HG02943 (cell line): ENCODE results near the gene MPZ.

ENCODE experiments used
- ATAC-seq: cut with Tn5 transposase; IDR thresholded peaks from one replicate; pipeline ENCODE4 v1.9.1; 2021; ENCODE audit warnings: mild to moderate bottlenecking, low read depth, moderate library complexity; ENCODE audit not compliant: unreplicated experiment

The MPZ gene

DNA sequence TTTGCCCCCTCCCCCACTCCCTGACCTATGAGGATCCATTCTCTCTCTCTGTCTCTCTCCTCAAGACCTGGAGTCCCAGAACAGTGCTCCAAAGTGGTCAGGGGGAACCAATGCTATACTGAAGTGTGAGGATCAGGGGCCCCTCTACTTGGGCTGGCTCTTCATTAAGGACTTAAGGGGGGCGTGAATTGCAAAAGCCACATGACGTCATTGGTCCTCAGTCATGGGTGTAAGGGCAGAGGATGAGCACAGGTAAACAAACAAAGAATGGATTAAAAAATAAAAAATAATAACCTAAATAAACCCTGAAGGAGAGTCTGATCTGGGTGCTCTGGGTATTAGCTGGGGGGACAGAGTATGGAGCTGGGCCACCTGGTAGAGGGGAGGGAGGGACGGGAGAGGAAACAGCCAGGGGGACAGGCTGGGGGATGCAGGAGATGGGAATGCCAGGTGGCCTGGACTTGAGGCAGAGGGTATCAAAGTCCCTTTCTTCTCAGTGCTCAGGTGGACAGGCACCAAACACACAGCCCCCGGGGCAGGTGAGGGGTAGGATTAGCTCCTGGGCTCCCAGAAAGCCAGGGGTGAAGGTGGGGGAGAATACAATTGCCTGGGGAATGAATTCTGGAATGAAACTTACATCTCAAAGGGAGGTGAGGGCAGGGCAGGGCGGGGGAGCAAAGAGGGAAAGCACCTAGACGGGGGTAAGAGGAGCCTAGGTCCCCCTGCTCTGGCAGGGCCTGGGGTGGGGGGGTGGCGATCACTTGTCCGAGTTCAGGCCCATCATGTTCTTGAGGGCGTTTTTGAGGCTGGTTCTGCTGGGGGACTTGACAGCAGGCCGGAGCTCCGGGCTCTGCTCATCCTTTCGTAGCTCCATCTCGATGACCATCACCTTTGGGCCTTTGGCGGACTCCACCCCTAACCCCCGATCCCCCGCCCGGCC, 4.6 kb downstream of the MPZ start:
- ATAC-seq = no peak

GRCh38 chr1:161300478-161300877, 9.3 kb downstream of the MPZ start:
- ATAC-seq = no peak

- ATAC-seq = no peak
Measured at GRCh38 chr1:161299347-161299746, 10.4 kb downstream of the MPZ start.

- no peak for ATAC-seq
Measured at GRCh38 chr1:161298116-161298515, 11.7 kb downstream of the MPZ start.

- ATAC-seq = no peak
Measured at GRCh38 chr1:161297415-161297814, 12.4 kb downstream of the MPZ start.

DNA sequence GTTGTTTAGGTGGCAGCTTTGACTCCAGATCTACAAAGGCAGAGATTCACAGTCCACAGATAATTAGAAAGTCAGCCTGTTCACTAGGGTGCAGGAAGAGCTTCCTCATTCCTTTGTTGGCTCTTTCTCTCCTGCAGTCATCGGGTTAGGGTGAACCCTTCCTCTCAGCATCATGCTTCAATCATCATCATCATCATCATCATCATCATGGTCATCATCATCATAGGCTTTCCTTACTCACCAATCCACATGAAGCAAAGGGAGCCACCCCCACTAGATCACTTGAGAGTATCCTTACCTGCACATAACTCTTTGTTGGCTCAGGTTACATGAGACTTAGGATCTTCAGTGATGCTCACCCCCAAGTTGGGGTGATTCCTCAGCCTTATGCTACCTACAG, 19.0 kb downstream of the MPZ start:
- no peak for ATAC-seq

GRCh38 chr1:161287482-161288054, 22.2 kb downstream of the MPZ start:
- no peak for ATAC-seq

- no peak for ATAC-seq
Measured at GRCh38 chr1:161285521-161285920, 24.2 kb downstream of the MPZ start.

GRCh38 chr1:161285113-161285512, 24.7 kb downstream of the MPZ start:
- no peak for ATAC-seq

GRCh38 chr1:161282991-161283390, 26.8 kb downstream of the MPZ start:
- ATAC-seq = no peak

DNA sequence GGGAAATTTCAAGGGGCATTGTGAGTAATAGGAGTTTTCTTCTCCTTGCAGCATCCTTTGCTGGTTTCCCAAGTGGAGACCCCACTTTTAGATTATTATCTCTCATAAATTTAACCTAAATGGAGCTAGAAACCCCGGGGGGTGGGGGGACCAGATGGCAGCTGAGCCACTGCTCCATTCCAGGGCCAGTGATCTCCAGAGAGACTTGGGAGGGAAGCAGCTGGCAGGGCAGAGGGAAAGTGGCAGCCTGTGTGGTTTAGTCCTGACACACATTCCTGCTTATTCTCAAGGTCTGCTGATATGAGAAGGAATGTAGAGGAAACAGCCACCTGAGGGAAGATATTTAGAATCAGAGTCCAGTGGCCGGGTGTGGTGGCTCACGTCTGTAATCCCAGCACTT, 34.9 kb downstream of the MPZ start:
- no peak for ATAC-seq

- ATAC-seq = no peak
Measured at GRCh38 chr1:161273402-161273801, 36.4 kb downstream of the MPZ start.

GRCh38 chr1:161267321-161267720, 42.4 kb downstream of the MPZ start:
- no peak for ATAC-seq

DNA sequence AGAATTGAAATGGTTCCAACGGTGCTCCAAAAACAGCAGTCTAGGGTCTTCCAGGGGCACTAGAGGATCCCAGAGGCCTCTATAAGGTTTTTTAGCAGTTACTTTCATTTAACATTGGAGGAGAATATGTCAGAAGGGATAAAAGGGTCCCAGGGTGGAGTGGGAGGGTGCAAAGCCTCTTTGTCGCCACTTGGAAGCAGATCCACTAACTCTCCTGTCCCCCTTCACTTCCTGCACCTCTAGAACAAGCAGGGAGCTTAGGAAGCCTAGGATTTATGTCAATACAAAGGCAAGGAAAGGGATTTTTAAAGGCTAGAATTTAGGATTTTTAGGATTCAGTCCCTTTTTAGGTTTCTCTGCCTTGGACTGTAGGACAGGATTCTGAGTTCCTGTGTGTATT, 42.9 kb downstream of the MPZ start:
- no peak for ATAC-seq

DNA sequence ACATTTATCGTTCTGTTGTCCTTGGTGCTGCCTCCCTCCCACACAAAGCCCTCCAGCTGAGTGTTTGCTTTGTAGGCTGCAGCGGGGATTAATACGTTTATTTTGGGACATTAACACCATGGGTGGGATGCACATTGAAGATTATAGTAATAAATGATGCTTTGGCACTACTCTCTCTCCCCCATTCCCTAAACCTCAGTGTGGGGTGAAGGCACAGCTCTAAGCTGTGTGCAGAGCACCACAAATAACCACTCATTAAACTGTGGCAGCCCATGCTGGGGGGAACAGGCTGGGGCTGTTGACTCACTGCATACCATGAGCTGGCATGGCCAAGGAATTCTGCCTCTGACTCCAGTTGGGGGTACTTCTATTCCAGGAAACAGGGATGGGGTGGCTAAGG, 43.6 kb downstream of the MPZ start:
- ATAC-seq = no peak

DNA sequence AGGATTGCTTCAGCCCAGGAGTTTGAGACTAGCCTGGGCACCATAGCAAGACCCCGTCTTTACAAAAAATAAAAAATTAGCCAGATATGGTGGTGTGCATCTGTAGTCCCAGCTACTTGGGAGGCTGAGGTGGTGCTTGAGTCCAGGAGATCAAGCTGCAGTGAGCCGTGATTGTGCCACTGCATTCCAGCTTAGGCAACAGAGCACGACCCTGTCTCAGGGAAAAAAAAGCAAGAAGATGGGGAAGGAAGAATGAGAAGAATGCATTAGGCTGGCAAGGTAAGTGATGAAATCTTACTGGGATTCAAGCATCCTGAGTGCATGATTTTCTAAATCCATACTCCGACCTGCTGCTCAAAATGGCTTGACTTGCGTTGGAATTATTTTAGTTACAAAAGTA, 44.5 kb downstream of the MPZ start:
- ATAC-seq = no peak

DNA sequence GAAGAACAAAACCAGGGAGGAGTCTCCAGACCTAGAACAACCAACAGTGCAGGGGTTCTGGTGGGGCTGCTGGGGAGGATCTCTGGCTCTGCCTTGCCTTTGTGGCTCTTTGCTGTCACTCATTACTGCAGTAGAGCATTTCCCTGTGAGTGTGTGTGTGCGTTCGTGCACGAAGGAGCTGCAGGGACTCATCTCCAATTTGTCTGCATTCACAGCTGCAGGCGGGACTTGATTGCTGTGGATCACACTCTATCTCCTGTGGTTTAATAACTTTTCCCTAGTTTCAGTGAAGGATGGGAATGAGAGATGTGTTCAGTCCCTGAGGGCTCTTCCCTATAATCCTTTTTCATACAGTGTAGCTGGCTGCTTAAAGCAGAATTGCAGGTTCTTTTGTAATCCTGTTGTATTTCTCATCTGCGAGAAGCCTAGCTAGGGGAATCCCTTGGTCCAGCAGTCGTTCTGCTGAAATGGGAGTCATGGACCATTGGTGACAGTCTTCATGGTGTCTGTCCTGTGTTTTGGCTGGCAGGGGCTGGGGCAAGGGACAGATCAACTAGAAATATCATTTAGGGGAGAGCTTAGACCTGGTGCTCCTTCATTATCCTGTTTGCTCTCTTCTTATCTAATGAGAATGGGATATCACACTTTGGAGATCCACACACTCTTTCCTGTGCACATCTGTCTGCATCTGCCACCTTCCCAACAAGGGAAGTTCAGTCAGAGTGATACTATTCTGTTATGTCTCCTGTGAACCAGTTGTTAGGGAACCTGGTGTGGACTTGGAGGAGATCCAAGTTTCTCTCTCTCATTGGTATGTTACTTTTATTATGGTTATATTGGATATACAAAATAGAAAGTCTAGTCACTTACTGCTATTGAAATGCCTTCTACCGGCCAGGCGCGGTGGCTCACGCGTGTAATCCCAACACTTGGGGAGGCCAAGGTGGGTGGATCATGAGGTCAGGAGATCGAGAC, 48.2 kb downstream of the MPZ start:
- ATAC-seq = no peak

GRCh38 chr1:161260376-161261260, 49.1 kb downstream of the MPZ start:
- no peak for ATAC-seq

- no peak for ATAC-seq
Measured at GRCh38 chr1:161259765-161260164, 50.0 kb downstream of the MPZ start.

- ATAC-seq = no peak
Measured at GRCh38 chr1:161259345-161259702, 50.4 kb downstream of the MPZ start.
